ENCODE measurements around the gene MAGI1.

GRCh38 chr3:65817553-65818126, 221.1 kb downstream of the MAGI1 start:
- TF ChIP-seq CTCF (conservative IDR thresholded peaks at IDR 0.05) = no peak
- TF ChIP-seq ZFX (IDR thresholded peaks at IDR 0.05) = no peak

Measured in C4-2B (cell line).